Lower leg skin (tissue), 4 donors: ENCODE results near the gene CYP11A1. TPM values are rescaled to one million over a fixed set of nuclear protein-coding genes. Genes with fewer than 3 reads are reported as not detected.
"Not testable (repeated sequence)": the region's sequence is repeated elsewhere in the genome, so short reads cannot be mapped to it uniquely, and the experiment has no call there.

ENCODE experiments used
- DNase-seq, 2 donors: peaks; one replicate each; pipeline ENCODE4 v3.0.0-alpha.2; 2019; ENCODE audit warnings: low spot score in 2 of 2
- H3K4me3 ChIP-seq: fragments of 200-600 bp; sonication (generic); 2 replicates; pipeline ENCODE4 v1.5.1; 2017; ENCODE audit warnings: mild to moderate bottlenecking, low read depth; ENCODE audit not compliant: poor library complexity, severe bottlenecking
- CTCF ChIP-seq, 3 donors: fragments of 450-650 bp; IDR thresholded peaks; one replicate each; pipeline ENCODE4 v1.5.1; 2016; ENCODE audit warnings: antibody characterized with exemption in 3 of 3, mild to moderate bottlenecking in 3 of 3, moderate library complexity in 2 of 3
- POLR2A ChIP-seq, 2 donors: fragments of 450-650 bp; IDR thresholded peaks; one replicate each; pipeline ENCODE4 v1.6.1; 2016 to 2017; ENCODE audit warnings: antibody characterized with exemption in 2 of 2, mild to moderate bottlenecking in 1 of 2, moderate library complexity in 1 of 2
- WGBS, 2 donors: methylation state at CpG; one replicate each; pipeline ENCODE4 v1.1.5; 2018; 5-methylcytosine and 5-hydroxymethylcytosine counted together
- intact Hi-C: fragments of 100-400 bp; cut with DNase I; formaldehyde crosslinking; loops from one replicate; pipeline ENCODE4 v1.15.0; 2023; ENCODE audit warnings: low total_unique reads
- total RNA-seq, 4 donors: library from RNA; depleted of rRNA; stranded (reverse); fragments of >200 nt; gene quantifications; one replicate each; pipeline ENCODE4 v1.1.0, GENCODE V29; 2016

Gene CYP11A1
- total RNA-seq, 4 donors from 2014 or later, result 0.34 to 0.75 (median 0.49) TPM; not detected in 1

- WGBS, 2 donors, result 91 to 92% methylated on average over 7 of the region's 7 CpGs
- intact Hi-C loops, result no loop called here
- TF ChIP-seq POLR2A (IDR thresholded peaks at IDR 0.05) (no peak), CTCF (IDR thresholded peaks at IDR 0.05) (no peak)
Observed at GRCh38 chr15:74392902-74393301, 25.5 kb upstream of the CYP11A1 start.

GRCh38 chr15:74392451-74392830 lies 25.0 kb upstream of the CYP11A1 start:
- intact Hi-C loops, result no loop called here
- H3K4me3 ChIP-seq, result no peak overlapping the region
- TF ChIP-seq POLR2A (IDR thresholded peaks at IDR 0.05) (no peak), CTCF (IDR thresholded peaks at IDR 0.05) (no peak)
- no peak for DNase-seq
- 42 to 47% methylated on average over 8 of the region's 8 CpGs for WGBS, 2 donors

More at GRCh38 chr15:74392902-74393301, 25.5 kb upstream of the CYP11A1 start:
- no peak overlapping the region for H3K4me3 ChIP-seq
- DNase-seq, result no peak

- intact Hi-C loops, result no loop called here
- no peak for DNase-seq
- WGBS, 2 donors, result 72 to 79% methylated on average over 9 of the region's 9 CpGs
- TF ChIP-seq POLR2A (IDR thresholded peaks at IDR 0.05) (no peak), CTCF (IDR thresholded peaks at IDR 0.05) (no peak)
- H3K4me3 ChIP-seq, result no peak overlapping the region
Observed at GRCh38 chr15:74391582-74392450, 24.4 kb upstream of the CYP11A1 start.

- 78 to 84% methylated on average over 12 of the region's 12 CpGs for WGBS, 2 donors
- H3K4me3 ChIP-seq, result no peak overlapping the region
- intact Hi-C loops, result no loop called here
- DNase-seq, result no peak
- TF ChIP-seq POLR2A (IDR thresholded peaks at IDR 0.05) (no peak), CTCF (IDR thresholded peaks at IDR 0.05) (no peak)
Observed at GRCh38 chr15:74390647-74391288, 23.3 kb upstream of the CYP11A1 start.

- DNase-seq, intact Hi-C loops, H3K4me3 ChIP-seq: not testable (repeated sequence)
- WGBS, 2 donors, result 88 to 96% methylated on average over 11 of the region's 11 CpGs
Observed at GRCh38 chr15:74390049-74390646, 22.7 kb upstream of the CYP11A1 start.
